Heart left ventricle (tissue), 13 donors: Measurements from ENCODE around the gene CBLIF.

ENCODE experiments used
- POLR2A ChIP-seq, 2 donors: fragments of 450-650 bp; IDR thresholded peaks; one replicate each; pipeline ENCODE4 v1.6.1; 2017; ENCODE audit warnings: antibody characterized with exemption in 2 of 2, mild to moderate bottlenecking in 2 of 2, moderate library complexity in 2 of 2
- TF ChIP-seq, protein P1 (sequence below), 12 donors: fragments of 200-600 bp; sonication (generic) in 4 of 12; IDR thresholded peaks; one replicate each; pipeline versions ENCODE4 v1.5.0 to v1.8.0; 2018 to 2022; ENCODE audit warnings: antibody characterized with exemption in 12 of 12, mild to moderate bottlenecking in 5 of 12
- donor health status: ischemic (EF 13 %, LVEDD 7.1; RV severe dilation, severe dysfunction).
- donor health status: DM: no; HTN: yes; CAD: no.
- donor health status: DM: no; HTN: no; CAD: no.
- donor health status: ischemic (EF 25% LVEDD 6.9; RV normal size, moderate dysfunction).
- donor health status: ischemic (EF 25% LVEDD 5.7; RV mildly dilated, moderate dysfunction).
- donor health status: ischemic (EF 35%, LVEDD 5.7; RV mildly dilated, moderate dysfunction).
- donor health status: nonischemic (EF 11% LVEDD 7.7; RV severe dilation, severe dysfunction).
- donor health status: DM: yes; HTN: yes; CAD: no.
- donor health status: PGD.
- donor health status: ischemic (EF 29% LVEDD 5.4; RV normal size, mild dysfunction).
- donor health status: nonischemic (EF 23%, LVEDD 6.1; RV moderate dilation, normal function).

DNA sequence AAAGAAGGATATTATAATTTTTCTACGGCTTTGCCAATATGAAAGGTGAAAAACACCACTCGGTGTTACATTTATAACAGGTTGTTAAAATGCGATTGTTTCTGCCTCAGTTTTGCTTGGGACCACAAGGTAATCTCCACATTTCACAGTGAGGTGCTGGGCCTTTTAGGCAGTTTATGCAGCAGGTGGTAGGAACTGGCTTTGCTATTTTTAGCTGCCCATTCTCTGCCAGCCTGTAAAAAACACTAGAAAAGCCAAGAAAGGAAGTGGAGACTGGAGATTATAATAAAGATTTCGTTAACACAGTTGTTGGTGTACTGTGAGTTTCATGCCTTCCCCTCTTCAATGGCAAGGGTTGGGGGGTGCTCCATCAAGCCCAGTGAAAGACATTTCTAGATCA, 26.7 kb downstream of the CBLIF start:
- TF ChIP-seq, protein P1, sequence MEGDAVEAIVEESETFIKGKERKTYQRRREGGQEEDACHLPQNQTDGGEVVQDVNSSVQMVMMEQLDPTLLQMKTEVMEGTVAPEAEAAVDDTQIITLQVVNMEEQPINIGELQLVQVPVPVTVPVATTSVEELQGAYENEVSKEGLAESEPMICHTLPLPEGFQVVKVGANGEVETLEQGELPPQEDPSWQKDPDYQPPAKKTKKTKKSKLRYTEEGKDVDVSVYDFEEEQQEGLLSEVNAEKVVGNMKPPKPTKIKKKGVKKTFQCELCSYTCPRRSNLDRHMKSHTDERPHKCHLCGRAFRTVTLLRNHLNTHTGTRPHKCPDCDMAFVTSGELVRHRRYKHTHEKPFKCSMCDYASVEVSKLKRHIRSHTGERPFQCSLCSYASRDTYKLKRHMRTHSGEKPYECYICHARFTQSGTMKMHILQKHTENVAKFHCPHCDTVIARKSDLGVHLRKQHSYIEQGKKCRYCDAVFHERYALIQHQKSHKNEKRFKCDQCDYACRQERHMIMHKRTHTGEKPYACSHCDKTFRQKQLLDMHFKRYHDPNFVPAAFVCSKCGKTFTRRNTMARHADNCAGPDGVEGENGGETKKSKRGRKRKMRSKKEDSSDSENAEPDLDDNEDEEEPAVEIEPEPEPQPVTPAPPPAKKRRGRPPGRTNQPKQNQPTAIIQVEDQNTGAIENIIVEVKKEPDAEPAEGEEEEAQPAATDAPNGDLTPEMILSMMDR (IDR thresholded peaks at IDR 0.05): no peak
- no peak for TF ChIP-seq POLR2A (IDR thresholded peaks at IDR 0.05)
